Hematopoietic multipotent progenitor cell treated with erythropoietin and hydrocortisone succinate and interleukin-3 and kit ligand, for 8 days (in vitro differentiated cells): ENCODE results near the gene EHBP1.

Source experiments
- DNase-seq: peaks from one replicate; pipeline ENCODE4 v3.0.0-alpha.2; 2015

The EHBP1 gene

DNA sequence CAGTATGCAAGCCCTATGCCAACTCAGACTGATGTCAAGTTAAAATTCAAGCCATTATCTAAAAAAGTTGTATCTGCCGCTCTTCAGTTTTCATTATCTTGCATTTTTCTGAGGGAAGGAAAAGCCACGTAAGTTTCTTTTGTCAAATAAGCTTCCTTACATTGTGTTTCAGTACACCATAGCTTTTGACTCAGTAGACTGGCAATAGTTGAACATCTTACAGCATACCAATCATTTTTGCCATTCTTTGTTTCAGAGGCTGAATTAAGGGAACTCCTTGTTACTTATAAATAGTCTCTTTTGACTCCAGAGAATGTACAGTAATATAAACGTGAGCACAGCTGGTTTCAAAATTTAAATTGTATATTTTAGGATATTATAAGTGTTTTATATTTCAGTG, 120.6 kb downstream of the EHBP1 start:
- no peak for DNase-seq

DNA sequence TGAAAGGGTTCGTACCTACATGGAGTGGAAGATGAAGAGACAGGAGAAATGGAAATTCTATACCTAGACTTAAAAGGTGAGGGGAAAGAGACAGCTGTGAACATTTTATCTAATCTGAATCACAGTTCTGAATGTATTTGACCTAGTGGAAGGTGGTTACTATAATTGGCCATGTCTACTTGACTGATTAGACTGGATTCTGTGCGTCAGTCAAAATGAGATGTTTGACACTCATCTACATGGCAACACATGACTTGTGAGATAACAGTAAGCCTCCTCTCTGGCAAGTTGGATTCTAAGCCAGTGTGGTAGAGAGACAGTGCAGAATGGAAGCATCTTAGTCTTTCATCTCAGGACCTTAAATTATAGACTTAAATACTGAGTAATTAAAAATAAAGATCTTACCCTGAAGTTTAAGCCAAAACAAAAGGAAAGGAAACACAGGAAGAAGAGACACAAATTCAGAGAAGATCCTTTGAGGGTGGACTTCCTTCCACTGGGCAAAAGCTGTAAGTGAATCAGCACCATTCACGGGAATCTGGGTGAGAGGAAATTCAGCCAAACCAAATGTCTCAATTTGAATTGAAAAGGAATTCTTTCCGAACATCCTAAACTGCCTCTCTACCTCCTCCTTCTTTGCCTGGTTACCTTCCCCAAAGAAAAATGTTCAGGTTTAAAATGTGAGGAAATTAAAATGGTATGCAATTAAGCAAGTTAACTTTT, 121.6 kb downstream of the EHBP1 start:
- peak; percentile 6 for DNase-seq

- no peak for DNase-seq
These were observed 126.2 kb downstream of the EHBP1 start for GRCh38 chr2:62831729-62832128.

GRCh38 chr2:62844311-62845090, 139.0 kb downstream of the EHBP1 start:
- no peak for DNase-seq

- no peak for DNase-seq
These were observed 139.7 kb downstream of the EHBP1 start for GRCh38 chr2:62845256-62845655.

DNA sequence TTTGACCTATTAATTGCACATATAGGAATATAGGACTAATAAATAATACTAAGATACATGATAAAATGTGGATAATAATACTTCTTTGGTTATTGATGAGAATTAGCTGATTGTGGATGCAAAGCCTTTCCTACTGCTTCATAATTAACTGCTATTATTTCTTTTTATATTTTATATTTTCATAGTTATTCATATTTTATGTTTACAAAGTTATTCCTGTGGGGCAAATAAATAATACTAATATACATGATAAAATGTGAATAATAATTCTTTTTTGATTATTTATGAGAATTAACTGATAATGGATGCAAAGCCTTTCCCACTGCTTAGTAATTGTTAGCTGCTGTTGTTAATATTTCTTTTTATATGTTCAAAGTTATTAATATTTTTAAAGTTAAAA, 146.7 kb downstream of the EHBP1 start:
- DNase-seq: no peak

- no peak for DNase-seq
These were observed 149.3 kb downstream of the EHBP1 start for GRCh38 chr2:62854600-62855514.

DNA sequence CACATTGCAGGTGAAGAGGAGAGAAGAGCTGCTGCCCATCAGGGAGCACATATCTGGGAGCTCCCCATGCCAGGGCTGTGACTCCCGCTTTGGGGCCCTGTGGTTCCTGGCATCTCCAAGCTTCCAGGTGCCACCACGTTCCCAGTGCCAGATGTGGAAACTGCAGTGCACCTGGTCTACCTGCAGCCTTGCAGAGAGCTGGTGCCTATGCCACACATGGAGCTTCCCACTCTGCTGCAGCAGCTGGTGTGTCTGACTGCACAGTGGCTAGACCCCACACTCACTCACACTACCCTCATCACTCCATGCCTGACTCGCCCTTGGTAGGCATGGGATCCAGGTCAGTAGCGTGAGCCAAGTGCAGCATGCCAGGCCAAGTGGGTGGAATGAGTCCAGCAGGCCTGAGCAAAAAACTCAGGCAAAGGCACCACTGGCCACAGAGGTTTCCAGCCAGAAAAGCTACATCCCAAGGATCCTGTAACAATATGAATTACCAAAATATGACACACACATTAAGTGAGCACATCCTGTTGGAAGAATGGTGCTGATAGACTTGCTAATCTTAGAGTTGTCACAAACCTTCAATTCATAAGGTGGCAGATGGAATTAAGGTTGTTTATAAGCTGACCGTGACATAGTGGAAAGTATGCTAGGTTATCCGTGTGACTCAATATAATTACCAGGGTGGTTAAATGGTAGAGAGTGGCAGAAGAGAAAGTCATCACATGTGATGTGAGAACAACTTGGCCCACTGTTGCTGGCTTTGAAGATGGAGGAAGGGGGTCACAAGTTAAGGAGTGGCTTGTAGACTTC, 150.9 kb downstream of the EHBP1 start:
- no peak for DNase-seq

DNA sequence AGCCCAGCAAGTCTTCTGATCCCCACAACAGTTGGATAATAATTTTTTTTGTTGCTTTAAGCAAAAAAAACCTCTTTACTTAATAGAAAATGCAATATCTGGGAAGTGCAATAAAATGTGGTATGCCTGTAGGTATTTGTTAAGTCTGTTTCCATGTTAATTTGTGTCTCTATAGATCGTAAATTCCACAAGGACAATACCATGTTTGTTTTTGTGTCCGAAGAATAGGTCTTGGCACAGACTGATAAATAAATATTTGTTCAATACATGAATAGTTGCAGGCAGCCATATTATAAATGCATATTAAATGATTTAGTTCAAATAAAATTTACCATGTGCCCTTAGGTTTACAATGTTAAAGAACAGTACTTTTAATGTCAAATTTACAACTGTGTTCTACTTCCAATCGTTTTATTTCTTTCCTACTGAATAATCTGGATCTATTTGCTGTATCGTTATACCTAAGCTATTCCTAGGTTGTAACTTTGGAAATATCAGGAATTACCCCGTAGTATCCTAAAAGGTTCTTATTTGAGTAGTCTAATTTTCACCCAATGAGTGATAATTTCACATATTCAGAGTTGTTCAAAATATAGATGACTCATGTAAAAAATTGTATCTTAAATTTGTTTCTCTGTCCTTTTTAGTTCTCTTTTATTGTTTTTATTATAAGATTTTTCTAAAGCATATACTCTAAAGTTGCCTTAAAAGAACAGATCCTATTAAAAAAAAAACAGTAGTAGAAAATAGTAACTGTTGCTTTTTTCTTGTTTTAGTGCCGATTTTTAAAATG, 151.8 kb downstream of the EHBP1 start:
- DNase-seq: no peak

- DNase-seq: peak; percentile 77
These were observed 152.8 kb downstream of the EHBP1 start for GRCh38 chr2:62858231-62858832.

- no peak for DNase-seq
These were observed 163.4 kb downstream of the EHBP1 start for GRCh38 chr2:62868947-62869346.

- DNase-seq: no peak
These were observed 165.5 kb downstream of the EHBP1 start for GRCh38 chr2:62870966-62871365.

- DNase-seq: no peak
These were observed 166.0 kb downstream of the EHBP1 start for GRCh38 chr2:62871506-62871905.

- no peak for DNase-seq
These were observed 168.1 kb downstream of the EHBP1 start for GRCh38 chr2:62873603-62874002.

DNA sequence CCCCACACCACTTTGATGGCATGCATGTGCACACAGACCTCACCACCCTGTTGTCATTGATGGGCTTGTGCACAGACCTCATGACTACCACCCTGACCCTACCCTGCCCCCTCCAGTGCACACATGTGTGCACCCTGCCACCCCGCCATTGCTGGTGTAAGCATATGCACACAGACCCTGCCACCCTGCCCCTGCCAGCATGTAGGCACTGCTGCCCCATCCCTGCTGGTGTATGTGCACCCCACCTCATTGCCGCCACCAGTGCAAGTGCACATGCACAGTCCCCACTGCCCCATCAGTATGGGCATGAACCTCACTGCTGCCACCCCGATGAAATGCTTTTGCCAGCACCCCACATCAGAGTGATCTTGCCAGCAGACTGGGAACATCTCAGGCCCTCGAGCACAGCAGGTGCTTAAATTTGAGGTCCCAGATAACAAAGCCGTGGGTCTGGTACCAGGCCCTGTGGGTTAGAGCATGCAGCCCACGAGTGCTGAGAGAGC, 169.4 kb downstream of the EHBP1 start:
- no peak for DNase-seq

DNA sequence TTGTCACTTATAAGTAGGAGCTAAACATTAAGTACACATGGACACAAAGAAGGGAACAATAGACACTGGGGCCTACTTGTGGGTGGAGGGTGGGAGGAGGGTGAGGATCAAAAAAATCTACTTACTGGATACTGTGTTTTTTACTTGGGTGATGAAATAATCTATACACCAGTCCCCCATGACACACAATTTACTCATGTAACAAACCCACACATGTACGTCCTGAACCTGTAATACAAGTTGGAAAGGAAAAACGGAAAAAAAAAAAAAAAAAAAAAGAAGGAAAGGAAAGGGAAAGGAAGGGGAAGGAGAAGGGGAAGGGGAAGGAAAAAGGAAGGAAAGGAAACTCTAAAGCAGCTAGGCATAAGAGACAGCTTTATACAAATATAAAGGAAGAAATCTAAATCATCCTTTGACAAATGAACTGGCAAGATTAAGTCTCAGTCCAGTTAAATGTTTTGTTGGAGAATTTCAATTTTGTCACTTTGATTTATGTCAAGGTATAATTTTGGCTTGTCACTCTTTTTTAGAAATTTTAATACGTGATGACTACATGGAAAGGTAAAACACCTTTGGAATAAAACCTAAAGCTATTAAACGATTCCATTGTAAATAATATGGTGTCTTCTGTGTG, 175.8 kb downstream of the EHBP1 start:
- DNase-seq: no peak

DNA sequence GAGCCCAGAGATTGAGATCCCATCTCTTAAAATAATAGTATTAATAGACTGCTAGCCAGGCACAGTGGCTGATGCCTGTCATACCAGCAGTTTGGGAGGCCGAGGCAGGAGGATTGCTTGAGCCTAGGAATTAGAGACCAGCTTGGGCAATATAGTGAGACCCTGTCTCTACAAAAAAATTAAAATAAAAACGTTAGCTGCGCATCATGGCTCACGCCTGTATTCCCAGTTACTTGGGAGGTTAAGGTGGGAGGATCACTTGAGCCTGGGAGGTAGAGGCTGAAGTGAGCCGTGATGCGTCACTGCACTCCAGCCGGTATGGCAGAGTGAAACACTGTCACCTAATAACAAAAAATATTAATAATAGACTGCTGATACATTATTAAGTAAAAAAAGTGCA, 178.1 kb downstream of the EHBP1 start:
- no peak for DNase-seq

- DNase-seq: no peak
These were observed 178.6 kb downstream of the EHBP1 start for GRCh38 chr2:62884086-62884485.

GRCh38 chr2:62884514-62884913, 179.0 kb downstream of the EHBP1 start:
- DNase-seq: no peak

GRCh38 chr2:62894966-62895631, 189.6 kb downstream of the EHBP1 start:
- DNase-seq: no peak
